ENCODE data around the gene RBM20.

DNA sequence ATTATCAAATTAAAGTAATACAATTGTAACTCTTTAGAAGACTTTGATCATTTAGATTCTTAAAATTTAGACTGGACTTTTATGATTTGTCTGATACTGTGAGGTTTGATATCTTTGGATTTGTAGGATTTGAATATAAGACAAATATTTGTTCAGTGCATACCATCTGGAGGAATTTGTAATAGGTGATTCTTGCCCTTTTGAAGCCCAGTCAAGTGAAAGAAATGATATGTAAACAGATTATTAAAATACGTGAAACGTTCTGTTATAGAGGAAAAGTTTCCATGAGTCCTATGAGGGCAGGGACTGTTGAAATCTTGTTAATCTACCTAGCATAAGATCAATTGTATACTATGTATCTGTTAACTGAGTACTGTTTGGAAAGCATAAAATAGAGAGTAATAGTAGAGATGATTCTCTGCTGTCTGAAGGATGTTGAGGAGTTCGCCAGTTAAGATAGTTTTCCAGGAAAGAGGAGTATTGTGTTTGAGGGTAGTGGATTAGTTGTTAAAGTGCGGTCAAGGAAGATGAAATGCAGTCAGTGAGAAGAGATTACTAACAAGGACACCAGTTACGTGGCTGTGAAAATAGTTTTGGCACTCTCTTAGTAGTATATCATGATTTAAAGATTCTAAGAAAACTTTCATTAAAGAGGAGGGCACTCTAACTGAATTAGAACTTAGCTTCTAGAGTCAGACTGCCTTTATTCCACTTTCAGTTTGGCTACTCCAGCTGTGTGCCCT, 242.0 kb downstream of the RBM20 start:
- TF ChIP-seq, protein P1, sequence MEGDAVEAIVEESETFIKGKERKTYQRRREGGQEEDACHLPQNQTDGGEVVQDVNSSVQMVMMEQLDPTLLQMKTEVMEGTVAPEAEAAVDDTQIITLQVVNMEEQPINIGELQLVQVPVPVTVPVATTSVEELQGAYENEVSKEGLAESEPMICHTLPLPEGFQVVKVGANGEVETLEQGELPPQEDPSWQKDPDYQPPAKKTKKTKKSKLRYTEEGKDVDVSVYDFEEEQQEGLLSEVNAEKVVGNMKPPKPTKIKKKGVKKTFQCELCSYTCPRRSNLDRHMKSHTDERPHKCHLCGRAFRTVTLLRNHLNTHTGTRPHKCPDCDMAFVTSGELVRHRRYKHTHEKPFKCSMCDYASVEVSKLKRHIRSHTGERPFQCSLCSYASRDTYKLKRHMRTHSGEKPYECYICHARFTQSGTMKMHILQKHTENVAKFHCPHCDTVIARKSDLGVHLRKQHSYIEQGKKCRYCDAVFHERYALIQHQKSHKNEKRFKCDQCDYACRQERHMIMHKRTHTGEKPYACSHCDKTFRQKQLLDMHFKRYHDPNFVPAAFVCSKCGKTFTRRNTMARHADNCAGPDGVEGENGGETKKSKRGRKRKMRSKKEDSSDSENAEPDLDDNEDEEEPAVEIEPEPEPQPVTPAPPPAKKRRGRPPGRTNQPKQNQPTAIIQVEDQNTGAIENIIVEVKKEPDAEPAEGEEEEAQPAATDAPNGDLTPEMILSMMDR (conservative IDR thresholded peaks at IDR 0.05): no peak
- TF ChIP-seq EZH2 (IDR thresholded peaks at IDR 0.05; ENCODE audit: low read depth): no peak

All from PC-9 (cell line).